ENCODE results near the gene DSCAML1.

DNA sequence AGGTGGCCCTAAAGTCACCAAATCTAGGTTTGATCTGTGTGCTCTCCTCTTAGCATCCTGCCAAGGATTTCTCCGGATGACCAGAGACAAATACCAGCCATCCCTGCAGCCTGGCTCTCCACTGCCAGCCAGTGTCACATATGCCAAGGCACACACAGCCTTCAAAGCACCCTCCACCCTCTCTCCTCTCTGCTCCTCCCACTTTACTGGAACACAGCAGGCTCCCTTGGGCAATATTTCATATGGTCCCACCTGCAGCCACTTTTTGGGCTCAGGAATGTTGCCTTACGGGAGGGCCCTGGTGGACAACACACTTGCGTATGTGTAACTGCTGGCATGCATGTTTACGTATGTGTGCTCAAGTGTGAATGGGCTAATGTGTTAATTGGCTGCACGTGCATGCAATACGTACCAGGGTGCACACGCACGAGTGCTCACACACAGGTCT, 285.5 kb downstream of the DSCAML1 start:
- TF ChIP-seq, protein P1, sequence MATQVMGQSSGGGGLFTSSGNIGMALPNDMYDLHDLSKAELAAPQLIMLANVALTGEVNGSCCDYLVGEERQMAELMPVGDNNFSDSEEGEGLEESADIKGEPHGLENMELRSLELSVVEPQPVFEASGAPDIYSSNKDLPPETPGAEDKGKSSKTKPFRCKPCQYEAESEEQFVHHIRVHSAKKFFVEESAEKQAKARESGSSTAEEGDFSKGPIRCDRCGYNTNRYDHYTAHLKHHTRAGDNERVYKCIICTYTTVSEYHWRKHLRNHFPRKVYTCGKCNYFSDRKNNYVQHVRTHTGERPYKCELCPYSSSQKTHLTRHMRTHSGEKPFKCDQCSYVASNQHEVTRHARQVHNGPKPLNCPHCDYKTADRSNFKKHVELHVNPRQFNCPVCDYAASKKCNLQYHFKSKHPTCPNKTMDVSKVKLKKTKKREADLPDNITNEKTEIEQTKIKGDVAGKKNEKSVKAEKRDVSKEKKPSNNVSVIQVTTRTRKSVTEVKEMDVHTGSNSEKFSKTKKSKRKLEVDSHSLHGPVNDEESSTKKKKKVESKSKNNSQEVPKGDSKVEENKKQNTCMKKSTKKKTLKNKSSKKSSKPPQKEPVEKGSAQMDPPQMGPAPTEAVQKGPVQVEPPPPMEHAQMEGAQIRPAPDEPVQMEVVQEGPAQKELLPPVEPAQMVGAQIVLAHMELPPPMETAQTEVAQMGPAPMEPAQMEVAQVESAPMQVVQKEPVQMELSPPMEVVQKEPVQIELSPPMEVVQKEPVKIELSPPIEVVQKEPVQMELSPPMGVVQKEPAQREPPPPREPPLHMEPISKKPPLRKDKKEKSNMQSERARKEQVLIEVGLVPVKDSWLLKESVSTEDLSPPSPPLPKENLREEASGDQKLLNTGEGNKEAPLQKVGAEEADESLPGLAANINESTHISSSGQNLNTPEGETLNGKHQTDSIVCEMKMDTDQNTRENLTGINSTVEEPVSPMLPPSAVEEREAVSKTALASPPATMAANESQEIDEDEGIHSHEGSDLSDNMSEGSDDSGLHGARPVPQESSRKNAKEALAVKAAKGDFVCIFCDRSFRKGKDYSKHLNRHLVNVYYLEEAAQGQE (IDR thresholded peaks at IDR 0.05; ENCODE audit: insufficient read depth in 1 of 2, low read depth in 2 of 2, low read length in 2 of 2), result no peak
- no peak for TF ChIP-seq FOXP2 (optimal IDR thresholded peaks at IDR 0.05; ENCODE audit: borderline replicate concordance, extremely low read depth, extremely low read length, insufficient read depth)
- no peak for TF ChIP-seq POLR2AphosphoS5 (IDR thresholded peaks at IDR 0.05; ENCODE audit: low read depth, low read length)
